K562 (cell line): Measurements from ENCODE around the gene A2ML1. TPM values are rescaled to one million over a fixed set of nuclear protein-coding genes. Genes with fewer than 3 reads are reported as not detected.
"Not testable (repeated sequence)": the region's sequence is repeated elsewhere in the genome, so short reads cannot be mapped to it uniquely, and the experiment has no call there.

Experiments used
- BMI1 ChIP-seq: fragments of 150-350 bp; IDR thresholded peaks from 2 replicates; pipeline ENCODE4 v1.6.1; 2014; ENCODE audit warnings: low read length
- CREM ChIP-seq: IDR thresholded peaks from 2 replicates; pipeline ENCODE4 v1.6.1; 2014; ENCODE audit warnings: antibody characterized with exemption, low read depth
- CSDE1 ChIP-seq, 2 experiments: fragments of 450-650 bp; IDR thresholded peaks; 2 replicates each; pipeline ENCODE4 v1.6.1; 2016; ENCODE audit warnings: mild to moderate bottlenecking in 1 of 2
- EHMT2 ChIP-seq: fragments of 450-650 bp; IDR thresholded peaks from 2 replicates; pipeline ENCODE4 v1.6.1; 2018; ENCODE audit warnings: antibody characterized with exemption
- GABPA ChIP-seq: fragments of 200-800 bp; sonication (Bioruptor generic); conservative IDR thresholded peaks from 2 replicates; pipeline ENCODE4 v1.6.1; 2016; ENCODE audit warnings: low read depth, missing genetic modification characterization, missing compliant biosample characterization
- KDM1A ChIP-seq, 2 experiments: fragments of 450-650 bp; IDR thresholded peaks; 2 replicates each; pipeline ENCODE4 v1.6.1; 2016; ENCODE audit warnings: mild to moderate bottlenecking in 2 of 2
- NR2C2 ChIP-seq, 2 experiments: fragments of 200-800 bp in 1 of 2; sonication (Bioruptor generic) in 1 of 2; sonication (generic) in 1 of 2; formaldehyde crosslinking in 1 of 2; IDR thresholded peaks; 2 replicates each; pipeline versions ENCODE4 v1.6.1 to v1.8.0; 2016 to 2022; ENCODE audit warnings: mild to moderate bottlenecking in 1 of 2, missing compliant biosample characterization in 1 of 2, missing genetic modification characterization in 1 of 2, missing genetic modification reagents in 1 of 2
- PHF8 ChIP-seq: fragments of 200-600 bp; sonication (generic); IDR thresholded peaks from 2 replicates; pipeline ENCODE4 v1.6.1; 2012; ENCODE audit warnings: mixed run types, mild to moderate bottlenecking, inconsistent platforms, low read length, moderate library complexity, borderline replicate concordance
- PRDM10 ChIP-seq: fragments of 450-650 bp; IDR thresholded peaks from 2 replicates; pipeline ENCODE4 v1.6.1; 2018; ENCODE audit not compliant: partially characterized antibody
- SMARCA4 ChIP-seq: fragments of 450-650 bp; IDR thresholded peaks from 2 replicates; pipeline ENCODE4 v1.6.1; 2016
- SMARCA5 ChIP-seq: fragments of 450-650 bp; IDR thresholded peaks from 2 replicates; pipeline ENCODE4 v1.6.1; 2016
- VEZF1 ChIP-seq: fragments of 200-800 bp; sonication (Bioruptor generic); IDR thresholded peaks from 2 replicates; pipeline ENCODE4 v1.6.1; 2017; ENCODE audit warnings: missing genetic modification characterization, missing compliant biosample characterization
- ZBTB5 ChIP-seq: fragments of 450-650 bp; IDR thresholded peaks from 2 replicates; pipeline ENCODE4 v1.6.1; 2017; ENCODE audit warnings: antibody characterized with exemption
- ZFX ChIP-seq: sonication (generic); formaldehyde crosslinking; IDR thresholded peaks from 2 replicates; pipeline ENCODE4 v1.8.0; 2022; ENCODE audit warnings: mild to moderate bottlenecking, missing genetic modification reagents, moderate library complexity
- ZNF512 ChIP-seq: IDR thresholded peaks from 2 replicates; pipeline ENCODE4 v1.6.1; 2016; ENCODE audit warnings: missing genetic modification characterization, missing compliant biosample characterization
- polyA plus RNA-seq, 8 experiments: library from polyadenylated mRNA; depleted of rRNA in 4 of 8; stranded (reverse) in 5 of 8; unstranded in 3 of 8; fragments of >200 nt; fragmentation: Nextera tagmentation in 2 of 8; fragmentation: Illumina TruSeq in 1 of 8; extraction: Ambion mirVana in 2 of 8; extraction: Trizol in 1 of 8; gene quantifications; 2 replicates each; pipeline versions ENCODE4 v1.2.1 to v1.2.3, GENCODE V29; 2011 to 2014; ENCODE audit warnings: inconsistent platforms in 1 of 8, missing spikeins in 1 of 8
- total RNA-seq, 7 experiments: library from RNA; depleted of rRNA in 6 of 7; stranded (reverse); fragments of >200 nt in 6 of 7; fragmentation: Illumina TruSeq in 2 of 7; extraction: Trizol in 2 of 7; gene quantifications; 2 replicates each; pipeline versions ENCODE4 v1.2.1 to v1.2.3, GENCODE V29; 2011 to 2021; ENCODE audit warnings: low replicate concordance in 1 of 7
- TF ChIP-seq, protein P1 (sequence below), 3 experiments: IDR thresholded peaks in 2 of 3; conservative IDR thresholded peaks in 1 of 3; 2 replicates each; pipeline ENCODE4 v1.5.1; 2011 to 2012; ENCODE audit warnings: low read length in 3 of 3, mild to moderate bottlenecking in 3 of 3, control low read depth in 2 of 3, improper control_type of control experiment in 1 of 3, inconsistent platforms in 1 of 3, low read depth in 1 of 3, mixed read lengths in 1 of 3, moderate library complexity in 1 of 3; ENCODE audit not compliant: insufficient read depth in 2 of 3

Gene A2ML1
- total and polyA plus RNA-seq, 9 of the 15 experiments (the other 6 are each of a cell fraction or from before 2014, with no cell fraction given) = 0.04 to 0.47 (median 0.13) TPM

GRCh38 chr12:8914033-8914715 is 91.8 kb downstream of the A2ML1 start, which contains the start of gene PHC1 (continued):
- TF ChIP-seq PRDM10 = peak; percentile 76
- TF ChIP-seq PHF8 = peak; percentile 34; the same call in 1 of the 2 replicates
- peak; percentile 51 for TF ChIP-seq ZFX
- TF ChIP-seq GABPA (tag) = peak; percentile 82
- TF ChIP-seq EHMT2 = peak; percentile 36; the same call in 1 of the 2 replicates
- TF ChIP-seq KDM1A (IDR thresholded peaks at IDR 0.05) = 0 out of 4 replicates have a peak, but pooled peaks of 1 of the 2 experiments have one; percentile 7
- TF ChIP-seq CSDE1 (IDR thresholded peaks at IDR 0.05) = peak in 1 of 2 experiments; percentile 78; a peak in 2 of 4 replicates
- 0 out of 2 replicates have a peak, but pooled peaks have one; percentile 18 for TF ChIP-seq SMARCA4
- peak; percentile 54; the same call in 1 of the 2 replicates for TF ChIP-seq CREM
- TF ChIP-seq SMARCA5 = 0 out of 2 replicates have a peak, but pooled peaks have one; percentile 20
- peak; percentile 22; the same call in 1 of the 2 replicates for TF ChIP-seq ZBTB5
- TF ChIP-seq, protein P1, sequence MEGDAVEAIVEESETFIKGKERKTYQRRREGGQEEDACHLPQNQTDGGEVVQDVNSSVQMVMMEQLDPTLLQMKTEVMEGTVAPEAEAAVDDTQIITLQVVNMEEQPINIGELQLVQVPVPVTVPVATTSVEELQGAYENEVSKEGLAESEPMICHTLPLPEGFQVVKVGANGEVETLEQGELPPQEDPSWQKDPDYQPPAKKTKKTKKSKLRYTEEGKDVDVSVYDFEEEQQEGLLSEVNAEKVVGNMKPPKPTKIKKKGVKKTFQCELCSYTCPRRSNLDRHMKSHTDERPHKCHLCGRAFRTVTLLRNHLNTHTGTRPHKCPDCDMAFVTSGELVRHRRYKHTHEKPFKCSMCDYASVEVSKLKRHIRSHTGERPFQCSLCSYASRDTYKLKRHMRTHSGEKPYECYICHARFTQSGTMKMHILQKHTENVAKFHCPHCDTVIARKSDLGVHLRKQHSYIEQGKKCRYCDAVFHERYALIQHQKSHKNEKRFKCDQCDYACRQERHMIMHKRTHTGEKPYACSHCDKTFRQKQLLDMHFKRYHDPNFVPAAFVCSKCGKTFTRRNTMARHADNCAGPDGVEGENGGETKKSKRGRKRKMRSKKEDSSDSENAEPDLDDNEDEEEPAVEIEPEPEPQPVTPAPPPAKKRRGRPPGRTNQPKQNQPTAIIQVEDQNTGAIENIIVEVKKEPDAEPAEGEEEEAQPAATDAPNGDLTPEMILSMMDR (IDR thresholded peaks at IDR 0.05 in 2 of 3, conservative IDR thresholded peaks at IDR 0.05 in 1 of 3; ENCODE audit: insufficient read depth in 2 of 3, low read depth in 1 of 3, low read length in 3 of 3) = peak; percentile 43 to 50 (median 44); a peak in 5 of 6 replicates
- peak; percentile 64 for TF ChIP-seq ZNF512 (tag)
- peak; percentile 92 for TF ChIP-seq VEZF1 (CRISPR knock-in tag)
- not testable (repeated sequence) for TF ChIP-seq NR2C2 (CRISPR knock-in tag; IDR thresholded peaks at IDR 0.05)
- TF ChIP-seq NR2C2 (tag; IDR thresholded peaks at IDR 0.05) = peak; percentile 91
- peak; percentile 70; the same call in 1 of the 2 replicates for TF ChIP-seq BMI1
